Stimulated activated CD8-positive, alpha-beta memory T cell treated with anti-CD3 and anti-CD28 coated beads, Interleukin-7, amount 100 ng/mL, for 24 hours (primary cell): Measurements from ENCODE around the gene TUBA1C.
A peak's percentile ranks its signal among the peaks of the same experiment; 100 is the strongest.

Experiments
- DNase-seq: peaks from one replicate; pipeline ENCODE4 v3.0.0-alpha.2; 2020; ENCODE audit warnings: low read depth

Gene TUBA1C

DNA sequence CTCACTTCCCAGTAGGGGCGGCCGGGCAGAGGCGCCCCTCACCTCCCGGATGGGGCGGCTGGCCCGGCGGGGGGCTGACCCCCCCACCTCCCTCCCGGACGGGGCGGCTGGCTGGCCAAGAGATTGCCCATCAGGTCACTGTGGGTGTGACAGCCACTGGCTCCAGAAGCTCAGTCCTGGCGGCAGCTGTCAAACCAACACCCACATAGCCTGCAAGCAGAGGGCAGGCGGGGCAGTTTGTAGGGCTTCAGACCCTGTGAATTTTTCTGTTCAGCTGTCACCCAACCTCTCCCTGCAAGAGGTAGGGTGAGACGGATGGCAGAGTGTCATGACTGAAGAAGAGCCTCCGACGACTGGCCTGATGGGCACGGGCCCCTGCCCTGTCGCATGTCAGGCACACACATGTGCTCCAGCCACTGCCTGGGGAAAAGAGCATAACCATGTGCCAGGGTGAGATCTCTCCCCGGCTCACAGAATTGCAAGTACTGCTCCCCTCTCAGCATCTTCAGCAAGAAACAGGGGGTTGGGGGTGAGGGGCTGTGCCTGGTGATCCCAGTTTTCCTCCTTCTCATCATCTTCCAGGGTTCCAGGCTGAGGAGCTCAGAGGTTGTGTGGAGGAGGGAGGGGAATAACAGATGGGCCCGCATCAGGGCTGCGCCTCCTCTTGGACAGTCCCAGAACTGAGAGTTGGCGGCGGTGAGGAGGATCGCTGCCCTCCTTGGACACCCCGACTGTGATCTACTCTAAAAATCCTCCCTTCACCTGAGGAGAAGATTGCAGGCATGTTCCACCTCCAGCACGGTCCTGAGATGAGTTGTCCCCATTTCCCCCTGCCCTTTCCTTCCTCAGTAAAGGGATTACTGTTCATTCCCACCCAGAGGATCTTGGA is 18.9 kb downstream of the TUBA1C start:
- DNase-seq = no peak

DNA sequence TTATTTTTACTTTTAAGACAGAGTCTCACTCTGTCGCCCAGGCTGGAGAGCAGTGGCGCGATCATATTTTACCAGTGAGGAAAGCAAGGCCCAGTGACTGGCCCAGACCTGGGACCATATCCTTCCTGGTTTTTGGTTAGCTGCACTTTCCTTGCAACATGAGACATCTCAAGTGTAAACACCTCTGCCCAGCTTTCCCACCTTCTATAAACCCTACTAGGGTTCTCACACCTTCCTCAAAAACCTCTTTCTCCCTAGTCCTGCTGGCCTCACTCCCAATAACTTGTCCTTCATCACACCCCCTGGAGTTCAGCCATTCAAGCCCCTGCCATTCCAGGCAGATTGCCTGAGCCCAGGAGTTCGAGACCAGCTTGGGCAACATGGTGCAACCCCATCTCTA is 19.8 kb downstream of the TUBA1C start:
- DNase-seq = no peak

DNA sequence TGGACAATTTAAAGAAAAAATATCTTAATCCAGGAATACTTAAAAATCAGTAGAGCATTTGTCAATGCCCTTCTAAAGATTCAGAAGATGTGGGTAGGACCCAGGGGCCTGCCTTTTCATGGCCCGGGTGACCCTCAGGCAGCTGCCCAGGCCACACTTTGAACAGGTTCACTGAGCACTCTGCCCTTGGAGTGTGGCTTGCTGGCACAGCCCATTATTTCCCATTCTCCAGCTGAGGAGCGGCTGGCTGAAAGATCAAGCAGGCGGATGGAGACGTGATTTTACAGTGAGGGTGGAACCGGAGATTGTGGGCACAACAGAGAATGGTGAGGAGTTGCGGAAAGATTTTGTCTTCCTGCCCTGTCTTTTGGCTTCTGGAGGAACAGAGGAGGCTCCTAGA is 23.0 kb downstream of the TUBA1C start:
- DNase-seq = no peak

DNA sequence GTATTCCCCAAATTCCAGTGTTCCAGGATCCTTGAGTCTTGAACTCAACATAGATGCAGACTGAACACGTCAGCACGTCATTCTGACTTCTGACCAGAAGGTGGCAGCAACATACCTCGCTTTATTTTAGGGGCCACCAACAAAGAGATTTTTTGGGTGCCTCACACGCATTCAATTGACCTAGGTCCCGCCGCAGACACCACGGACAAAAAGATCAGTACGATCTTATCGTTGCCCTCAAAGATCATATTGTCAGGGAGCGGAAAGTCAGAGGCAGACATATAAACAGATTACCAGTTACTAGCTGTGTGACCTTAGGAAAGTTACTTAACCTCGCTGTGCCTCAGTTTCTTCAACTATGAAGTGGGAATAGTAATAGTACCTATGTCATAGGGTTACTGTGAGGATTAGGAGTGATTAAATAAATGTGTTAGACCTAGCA is 23.6 kb downstream of the TUBA1C start:
- peak; percentile 25 for DNase-seq

- no peak for DNase-seq
Measured at GRCh38 chr12:49288922-49289555, 24.2 kb downstream of the TUBA1C start.

- no peak for DNase-seq
Measured at GRCh38 chr12:49292729-49293055, 27.8 kb downstream of the TUBA1C start.

GRCh38 chr12:49293056-49293956 is 28.4 kb downstream of the TUBA1C start:
- no peak for DNase-seq

GRCh38 chr12:49294086-49294803 is 29.4 kb downstream of the TUBA1C start:
- no peak for DNase-seq

GRCh38 chr12:49294804-49295081 is 29.9 kb downstream of the TUBA1C start:
- DNase-seq = no peak

- DNase-seq = no peak
Measured at GRCh38 chr12:49295082-49295936, 30.4 kb downstream of the TUBA1C start, which contains the start of gene PRPH. Gene PRPH, plus strand, starts transcription at chr12:49295147. Its CDS starts 54 bp downstream, at chr12:49295201.

DNA sequence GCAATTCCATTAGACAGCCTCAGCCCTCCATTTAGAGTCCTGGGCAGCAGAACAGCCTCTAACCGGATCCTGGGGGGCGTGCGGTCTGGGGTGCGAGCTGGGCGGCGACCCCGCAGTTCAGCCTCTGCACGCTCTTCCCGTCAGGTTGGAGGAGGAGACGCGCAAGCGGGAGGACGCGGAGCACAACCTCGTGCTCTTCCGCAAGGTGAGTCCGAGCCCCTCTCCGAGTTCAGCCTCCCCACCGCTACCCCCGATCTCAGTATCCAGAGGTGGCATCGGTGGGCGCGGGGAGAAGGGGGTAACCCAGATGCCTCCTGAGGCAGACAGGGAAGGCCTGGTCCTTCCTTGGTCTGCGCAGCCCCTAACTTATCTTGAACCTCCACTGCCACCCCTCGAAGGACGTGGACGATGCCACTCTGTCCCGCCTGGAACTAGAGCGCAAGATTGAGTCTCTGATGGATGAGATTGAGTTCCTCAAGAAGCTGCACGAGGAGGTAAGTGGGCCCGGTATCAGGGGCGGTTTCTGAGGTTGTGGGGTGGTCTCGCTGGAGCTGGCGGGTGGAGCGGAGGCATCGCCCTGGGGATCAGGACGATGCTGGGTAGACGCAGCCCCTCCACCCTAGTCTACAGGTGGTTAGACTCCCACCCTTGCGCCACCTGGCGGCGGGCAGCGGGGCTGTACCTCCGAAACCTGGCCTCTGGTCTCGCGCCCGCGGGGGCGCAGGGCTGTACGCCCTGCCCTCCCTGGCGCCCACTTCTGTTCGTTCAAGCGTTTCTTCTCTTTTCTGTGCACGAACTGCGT is 31.4 kb downstream of the TUBA1C start:
- DNase-seq = peak; percentile 43

DNA sequence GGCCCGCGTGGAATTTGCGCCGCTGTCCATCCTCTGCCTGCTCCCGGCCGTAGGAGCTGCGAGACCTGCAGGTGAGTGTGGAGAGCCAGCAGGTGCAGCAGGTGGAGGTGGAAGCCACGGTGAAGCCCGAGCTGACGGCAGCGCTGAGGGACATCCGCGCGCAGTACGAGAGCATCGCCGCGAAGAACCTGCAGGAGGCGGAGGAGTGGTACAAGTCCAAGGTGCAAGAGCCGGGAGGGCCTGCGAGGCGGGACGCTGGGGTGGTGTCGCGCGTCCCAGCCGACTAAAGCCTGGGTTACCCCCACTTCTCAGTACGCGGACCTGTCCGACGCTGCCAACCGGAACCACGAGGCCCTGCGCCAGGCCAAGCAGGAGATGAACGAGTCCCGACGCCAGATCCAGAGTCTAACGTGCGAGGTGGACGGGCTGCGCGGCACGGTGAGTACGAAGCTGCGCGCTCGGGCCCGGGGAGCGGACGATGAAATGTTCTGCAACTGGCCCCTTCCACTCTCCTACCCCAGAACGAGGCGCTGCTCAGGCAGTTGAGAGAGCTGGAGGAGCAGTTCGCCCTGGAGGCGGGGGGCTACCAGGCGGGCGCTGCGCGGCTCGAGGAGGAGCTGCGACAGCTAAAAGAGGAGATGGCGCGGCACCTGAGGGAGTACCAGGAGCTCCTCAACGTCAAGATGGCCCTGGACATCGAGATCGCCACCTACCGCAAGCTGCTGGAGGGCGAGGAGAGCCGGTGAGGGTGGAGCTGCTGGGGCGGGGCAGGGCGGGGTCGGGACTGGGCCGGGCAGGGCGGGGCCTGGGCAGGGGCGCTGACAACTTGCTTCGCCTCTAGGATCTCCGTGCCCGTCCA is 32.2 kb downstream of the TUBA1C start:
- DNase-seq = no peak

DNA sequence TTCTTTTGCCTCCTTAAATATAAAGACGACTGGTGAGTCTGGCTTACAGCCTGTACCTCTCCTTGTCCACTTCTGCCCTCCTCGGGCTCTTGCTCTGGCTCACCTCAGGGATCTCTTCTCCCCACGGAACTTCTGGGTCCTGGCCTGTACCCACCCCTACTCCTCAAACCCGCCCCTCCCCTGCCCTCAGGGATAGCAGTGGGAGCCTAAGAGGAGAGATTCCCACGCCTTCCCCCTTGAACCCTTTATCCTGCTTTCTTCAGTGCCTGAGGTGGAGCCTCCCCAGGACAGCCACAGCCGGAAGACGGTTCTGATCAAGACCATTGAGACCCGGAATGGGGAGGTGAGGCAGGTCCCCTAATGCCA is 32.8 kb downstream of the TUBA1C start:
- DNase-seq = no peak

- no peak for DNase-seq
Measured at GRCh38 chr12:49298160-49298559, 33.3 kb downstream of the TUBA1C start.

DNA sequence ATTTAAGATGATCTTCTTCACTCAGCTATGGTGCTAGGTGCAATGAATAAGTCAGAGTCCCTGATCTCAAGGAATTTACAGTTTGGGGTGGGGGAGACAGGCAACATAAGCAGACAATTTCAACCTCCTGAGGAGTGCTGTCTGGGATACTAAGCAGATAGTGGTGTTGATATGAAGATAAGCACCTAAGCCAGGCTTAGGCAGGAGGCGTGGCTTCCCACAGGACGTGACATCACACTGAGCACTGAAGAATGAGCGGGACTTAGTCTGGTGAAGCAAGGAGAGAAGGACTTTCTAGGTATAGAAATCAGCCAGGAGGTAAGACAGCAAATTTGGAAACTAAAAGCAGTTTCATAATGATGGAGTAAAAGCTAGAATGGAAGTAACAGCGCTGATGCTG is 36.9 kb downstream of the TUBA1C start:
- DNase-seq = no peak

GRCh38 chr12:49304161-49304560 is 39.3 kb downstream of the TUBA1C start:
- no peak for DNase-seq

DNA sequence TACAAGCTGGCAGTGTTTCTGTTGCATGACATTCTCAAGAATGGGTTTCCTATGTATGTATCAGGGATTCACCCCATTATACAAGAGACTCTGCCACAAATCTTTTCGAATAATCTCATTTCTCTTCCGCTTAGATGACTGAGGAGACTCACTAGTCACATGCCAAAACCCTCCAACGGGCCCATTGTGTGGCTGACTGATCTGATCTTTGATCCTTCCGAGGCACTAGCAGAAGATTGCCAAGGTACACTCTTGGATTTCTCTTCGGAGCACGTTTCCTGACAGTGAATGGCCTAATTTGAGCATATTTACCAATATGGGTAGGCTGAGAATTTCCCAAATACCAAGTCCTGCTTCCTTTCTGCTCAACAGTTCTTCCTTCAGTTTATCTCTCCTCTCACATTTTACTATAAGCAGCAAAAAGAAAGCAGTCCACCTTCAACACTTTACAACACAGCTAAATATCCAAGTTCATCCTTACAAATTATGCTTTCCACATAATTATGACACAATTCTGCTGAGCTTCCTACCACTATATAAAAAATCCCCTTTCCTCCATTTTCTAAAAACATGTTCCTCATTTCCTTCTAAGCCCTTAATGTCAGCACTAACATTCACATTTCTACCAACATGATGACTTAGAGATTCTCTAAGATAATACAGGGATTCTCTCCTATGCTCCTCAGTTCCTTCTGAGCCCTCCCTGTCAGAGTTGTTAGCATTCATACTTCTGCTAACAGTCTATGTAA is 41.1 kb downstream of the TUBA1C start:
- DNase-seq = no peak

DNA sequence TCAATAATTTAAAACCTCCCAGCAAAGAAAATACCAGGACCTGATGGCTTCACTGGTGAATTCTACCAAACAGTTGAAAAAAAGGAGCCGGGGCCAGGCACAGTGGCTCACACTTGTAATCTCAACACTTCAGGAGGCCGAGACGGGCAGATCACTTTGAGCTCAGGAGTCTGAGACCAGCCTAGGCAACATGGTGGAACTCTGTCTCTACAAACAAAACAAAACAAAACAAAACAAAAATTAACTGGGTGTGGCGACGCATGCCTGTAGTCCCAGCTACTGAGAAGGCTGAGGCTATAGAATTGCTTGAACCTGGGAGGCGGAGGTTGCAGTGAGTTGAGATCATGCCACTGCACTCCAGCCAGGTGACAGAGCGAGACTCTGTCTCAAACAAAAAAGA is 44.5 kb downstream of the TUBA1C start:
- no peak for DNase-seq
